Heart right ventricle (tissue), 16 donors: ENCODE data around the gene RIN3. TPM values are rescaled to one million over a fixed set of nuclear protein-coding genes. Genes with fewer than 3 reads are reported as not detected.
"Not testable (repeated sequence)": the region's sequence is repeated elsewhere in the genome, so short reads cannot be mapped to it uniquely, and the experiment has no call there.

Experiments
- ATAC-seq, 8 donors: fragments of 200-7000 bp; cut with Tn5 transposase; one replicate each; pipeline ENCODE4 v1.9.1; 2020; ENCODE audit warnings: mild to moderate bottlenecking in 8 of 8, moderate library complexity in 8 of 8, moderate number of reproducible peaks in 1 of 8
- DNase-seq, 2 donors: peaks; one replicate each; pipeline ENCODE4 v3.0.0-alpha.2; 2020
- H3K27ac ChIP-seq, 10 donors: fragments of 200-600 bp; sonication (generic) in 2 of 10; one replicate each; pipeline versions ENCODE4 v1.5.0 to v1.8.0; 2020 to 2022; ENCODE audit warnings: mild to moderate bottlenecking in 3 of 10
- H3K27me3 ChIP-seq, 7 donors: fragments of 200-600 bp; one replicate each; pipeline ENCODE4 v1.8.0; 2021 to 2022; ENCODE audit warnings: mild to moderate bottlenecking in 2 of 7
- H3K36me3 ChIP-seq, 9 donors: fragments of 200-600 bp; sonication (generic) in 1 of 9; one replicate each; pipeline versions ENCODE4 v1.5.0 to v1.8.0; 2020 to 2022; ENCODE audit warnings: mild to moderate bottlenecking in 2 of 9
- H3K4me1 ChIP-seq, 9 donors: fragments of 200-600 bp; sonication (generic) in 1 of 9; one replicate each; pipeline versions ENCODE4 v1.5.0 to v1.8.0; 2020 to 2022; ENCODE audit warnings: mild to moderate bottlenecking in 4 of 9
- H3K4me3 ChIP-seq, 10 donors: fragments of 200-600 bp; sonication (generic) in 2 of 10; one replicate each; pipeline versions ENCODE4 v1.5.0 to v1.8.0; 2020 to 2022; ENCODE audit warnings: mild to moderate bottlenecking in 7 of 10, moderate library complexity in 2 of 10
- H3K9me3 ChIP-seq, 11 donors: fragments of 200-600 bp in 10 of 11; sonication (generic) in 2 of 11; one replicate each; pipeline versions ENCODE4 v1.5.0 to v1.8.0; 2013 to 2022; ENCODE audit warnings: mild to moderate bottlenecking in 2 of 11, control low read depth in 1 of 11, moderate library complexity in 1 of 11
- CTCF ChIP-seq, 9 donors: fragments of 200-600 bp; sonication (generic) in 2 of 9; IDR thresholded peaks; one replicate each; pipeline versions ENCODE4 v1.5.0 to v1.8.0; 2021 to 2022; ENCODE audit warnings: antibody characterized with exemption in 9 of 9, mild to moderate bottlenecking in 5 of 9, moderate library complexity in 1 of 9
- WGBS, 2 donors: extraction: QIAGEN DNeasy Blood & Tissue Kit; methylation state at CpG; one replicate each; pipeline ENCODE4 v1.1.7; 2013; ENCODE audit warnings: inconsistent platforms in 1 of 2; 5-methylcytosine and 5-hydroxymethylcytosine counted together
- intact Hi-C, 10 donors: fragments of 100-400 bp; cut with DNase I; formaldehyde crosslinking; loops; one replicate each; pipeline versions ENCODE4 v1.11.1 to v1.14.2; 2022
- polyA plus RNA-seq, 2 donors: library from polyadenylated mRNA; stranded (reverse); fragments of 200-250 nt; gene quantifications; one replicate each; pipeline ENCODE4 v1.2.3, GENCODE V29; 2013
- total RNA-seq, 10 donors: library from RNA; stranded (reverse); fragmentation: NEBNext Ultra II Directional in 3 of 10; extraction: Animal tissue kit (Norgen Biotek cat#: 25700) in 3 of 10; gene quantifications; one replicate each; pipeline versions ENCODE4 v1.2.1 to v1.2.4, GENCODE V29; 2021 to 2023
- donor health status: Arrhythmogenic right ventricular cardiomyopathy.
- donor health status: ischemic (EF 13 %, LVEDD 7.1; RV severe dilation, severe dysfunction).
- donor health status: healthy with polysubstance abuse.
- donor health status: DM: no; HTN: yes; CAD: no.
- donor health status: DM: no; HTN: no; CAD: no.
- donor health status: ischemic (EF 25% LVEDD 6.9; RV normal size, moderate dysfunction).
- donor health status: ischemic (EF 25% LVEDD 5.7; RV mildly dilated, moderate dysfunction).
- donor health status: healthy.
- donor health status: DM: yes; HTN: yes; CAD: no.
- donor health status: Ischemic cardiomyopathy.
- donor health status: ischemic (EF 35%, LVEDD 5.7; RV mildly dilated, moderate dysfunction).
- donor health status: nonischemic (EF 11% LVEDD 7.7; RV severe dilation, severe dysfunction).
- donor health status: DM: yes; HTN: yes; CAD: no.
- donor health status: PGD.
- donor health status: ischemic (EF 29% LVEDD 5.4; RV normal size, mild dysfunction).
- donor health status: nonischemic (EF 23%, LVEDD 6.1; RV moderate dilation, normal function).

RIN3 gene
- total and polyA plus RNA-seq, 12 donors = 7.2 to 24.0 (median 12.2) TPM

GRCh38 chr14:92710001-92710341, 196.4 kb downstream of the RIN3 start:
- peaks cover 0 to 97% (median 57%) of the 10 kb centered on the region in 9 donors for H3K36me3 ChIP-seq
- no peak for TF ChIP-seq CTCF (IDR thresholded peaks at IDR 0.05)
- no peaks in the 10 kb centered on the region for H3K27me3 ChIP-seq
- no peak overlapping the region for H3K4me3 ChIP-seq
- no peak overlapping the region for H3K27ac ChIP-seq
- intact Hi-C loops = loop anchor here in 2 of 10 donors (5.0 kb wide), 1 partner anchor 72 kb away; no protein-coding TSS in a partner anchor
- DNase-seq = no peak
- H3K4me1 ChIP-seq = peaks cover 0 to 7% (median 0%) of the 10 kb centered on the region in 9 donors
- H3K9me3 ChIP-seq = no peaks in the 10 kb centered on the region
- no peak for ATAC-seq
- 94 to 97% methylated on average over 5 of the region's 5 CpGs for WGBS, 2 donors

- intact Hi-C loops = loop anchor here in 2 of 10 donors (5.0 kb wide), 1 partner anchor 70 kb away; no protein-coding TSS in a partner anchor
These were observed 198.5 kb downstream of the RIN3 start for GRCh38 chr14:92711976-92712653.

GRCh38 chr14:92712654-92713051, 199.1 kb downstream of the RIN3 start:
- ATAC-seq = no peak
- Histone ChIP-seq H3K36me3 (peaks cover 0 to 89% (median 41%) of the 10 kb centered on the region in 9 donors), H3K9me3 (no peaks in the 10 kb centered on the region), H3K4me1 (peaks cover 0 to 8% (median 2%) of the 10 kb centered on the region in 9 donors), H3K27ac (no peak overlapping the region), H3K27me3 (no peaks in the 10 kb centered on the region), H3K4me3 (no peak overlapping the region)
- intact Hi-C loops = loop anchor here in 2 of 10 donors (5.0 kb wide), 1 partner anchor 70 kb away; no protein-coding TSS in a partner anchor
- no peak for TF ChIP-seq CTCF (IDR thresholded peaks at IDR 0.05)
- 97 to 98% methylated on average over 8 of the region's 8 CpGs for WGBS, 2 donors
- DNase-seq = no peak

More at GRCh38 chr14:92711976-92712653, 198.5 kb downstream of the RIN3 start:
- H3K27me3 ChIP-seq = no peaks in the 10 kb centered on the region
- ATAC-seq (peak in 1 of 8 donors; percentile 26), DNase-seq (no peak)
- 95% methylated on average over 7 of the region's 7 CpGs for WGBS, 2 donors
- peaks cover 0 to 91% (median 41%) of the 10 kb centered on the region in 9 donors for H3K36me3 ChIP-seq
- TF ChIP-seq CTCF (IDR thresholded peaks at IDR 0.05) = no peak
- peaks cover 0 to 4% (median 0%) of the 10 kb centered on the region in 9 donors for H3K4me1 ChIP-seq
- H3K9me3 ChIP-seq = no peaks in the 10 kb centered on the region
- no peak overlapping the region for H3K27ac ChIP-seq
- no peak overlapping the region for H3K4me3 ChIP-seq

- H3K27ac ChIP-seq, H3K27me3 ChIP-seq, H3K9me3 ChIP-seq, H3K4me3 ChIP-seq: not testable (repeated sequence)
- WGBS, 2 donors = 73 to 79% methylated on average over 7 of the region's 7 CpGs
- peaks cover 0 to 78% (median 32%) of the 10 kb centered on the region in 9 donors for H3K36me3 ChIP-seq
- intact Hi-C loops = loop anchor here in 9 of 10 donors (1.0 to 5.0 kb wide), 5 partner anchors 67 to 70 kb away; no protein-coding TSS in a partner anchor
- peaks cover 0 to 22% (median 6%) of the 10 kb centered on the region in 9 donors for H3K4me1 ChIP-seq
- peak; percentile 53 to 80 (median 73) for TF ChIP-seq CTCF (IDR thresholded peaks at IDR 0.05)
- DNase-seq (peak; percentile 70 to 82), ATAC-seq (peak; percentile 49 to 85 (median 71))
These were observed 201.2 kb downstream of the RIN3 start for GRCh38 chr14:92714739-92715307.
